Measurements from ENCODE around the gene GRIA1. TPM values are rescaled to one million over a fixed set of nuclear protein-coding genes. Genes with fewer than 3 reads are reported as not detected.

Gene GRIA1
- total and polyA plus RNA-seq, 2 of the 13 experiments (the other 11 are each of a cell fraction or from before 2014, with no cell fraction given): not detected

DNA sequence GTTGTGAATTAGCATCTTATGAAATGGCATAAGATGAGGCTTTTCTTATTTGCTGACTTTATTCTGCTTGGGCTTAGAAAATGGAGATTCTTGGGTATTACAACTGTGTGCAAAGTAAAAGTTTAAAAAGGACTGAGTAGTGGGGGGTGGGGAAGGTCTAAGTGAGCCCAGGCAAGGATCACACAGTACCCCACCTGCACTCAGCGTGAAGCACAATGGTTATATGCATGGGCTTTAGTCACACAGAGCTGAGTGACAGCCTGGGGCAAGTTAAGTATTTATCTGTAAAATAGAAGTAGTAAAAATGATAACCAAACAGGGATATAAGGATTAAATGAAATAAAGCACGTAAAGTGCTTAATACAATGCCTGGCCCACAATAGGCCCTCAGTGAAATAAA lies 300.9 kb downstream of the GRIA1 start:
- TF ChIP-seq RFX1 (IDR thresholded peaks at IDR 0.05): no peak
- TF ChIP-seq HDAC1 (CRISPR knock-in tag; IDR thresholded peaks at IDR 0.05): no peak
- TF ChIP-seq SP140L (CRISPR knock-in tag; IDR thresholded peaks at IDR 0.05; ENCODE audit: borderline replicate concordance): no peak
- no peak for TF ChIP-seq TCF12 (IDR thresholded peaks at IDR 0.05)
- no peak for TF ChIP-seq TCF12 (CRISPR knock-in tag; IDR thresholded peaks at IDR 0.05)
- no peak for TF ChIP-seq SMAD1 (CRISPR knock-in tag; IDR thresholded peaks at IDR 0.05; ENCODE audit: borderline replicate concordance, low read depth)
- TF ChIP-seq, protein P1, sequence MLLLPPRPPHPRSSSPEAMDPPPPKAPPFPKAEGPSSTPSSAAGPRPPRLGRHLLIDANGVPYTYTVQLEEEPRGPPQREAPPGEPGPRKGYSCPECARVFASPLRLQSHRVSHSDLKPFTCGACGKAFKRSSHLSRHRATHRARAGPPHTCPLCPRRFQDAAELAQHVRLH (CRISPR knock-in tag; IDR thresholded peaks at IDR 0.05; ENCODE audit: borderline replicate concordance, low read depth): no peak
- TF ChIP-seq, protein P2, sequence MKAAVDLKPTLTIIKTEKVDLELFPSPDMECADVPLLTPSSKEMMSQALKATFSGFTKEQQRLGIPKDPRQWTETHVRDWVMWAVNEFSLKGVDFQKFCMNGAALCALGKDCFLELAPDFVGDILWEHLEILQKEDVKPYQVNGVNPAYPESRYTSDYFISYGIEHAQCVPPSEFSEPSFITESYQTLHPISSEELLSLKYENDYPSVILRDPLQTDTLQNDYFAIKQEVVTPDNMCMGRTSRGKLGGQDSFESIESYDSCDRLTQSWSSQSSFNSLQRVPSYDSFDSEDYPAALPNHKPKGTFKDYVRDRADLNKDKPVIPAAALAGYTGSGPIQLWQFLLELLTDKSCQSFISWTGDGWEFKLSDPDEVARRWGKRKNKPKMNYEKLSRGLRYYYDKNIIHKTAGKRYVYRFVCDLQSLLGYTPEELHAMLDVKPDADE (CRISPR knock-in tag; IDR thresholded peaks at IDR 0.05): no peak
- no peak for TF ChIP-seq ZNF333 (CRISPR knock-in tag; IDR thresholded peaks at IDR 0.05; ENCODE audit: borderline replicate concordance)
- no peak for TF ChIP-seq SRSF1 (optimal IDR thresholded peaks at IDR 0.05; ENCODE audit: low read depth, low read length)
- TF ChIP-seq TMF1 (CRISPR knock-in tag; IDR thresholded peaks at IDR 0.05; ENCODE audit: low read depth): no peak
- TF ChIP-seq ZNF34 (CRISPR knock-in tag; IDR thresholded peaks at IDR 0.05; ENCODE audit: borderline replicate concordance): no peak
- no peak for TF ChIP-seq ZNF12 (CRISPR knock-in tag; IDR thresholded peaks at IDR 0.05)
- TF ChIP-seq, protein P3, sequence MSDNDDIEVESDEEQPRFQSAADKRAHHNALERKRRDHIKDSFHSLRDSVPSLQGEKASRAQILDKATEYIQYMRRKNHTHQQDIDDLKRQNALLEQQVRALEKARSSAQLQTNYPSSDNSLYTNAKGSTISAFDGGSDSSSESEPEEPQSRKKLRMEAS (IDR thresholded peaks at IDR 0.05): no peak
- FAIRE-seq (no peak), ATAC-seq (no peak), DNase-seq (ENCODE audit: low spot score) (no peak)
- Histone ChIP-seq H4K20me1 (ENCODE audit: insufficient read depth, low read length) (no peaks in the 10 kb centered on the region), H3K27me3 (ENCODE audit: control insufficient read depth in 1 of 2, insufficient read depth in 2 of 2, low read length in 2 of 2) (no peaks in the 10 kb centered on the region), H3K4me3 (replicated peaks in 1 of 3; ENCODE audit: insufficient read depth in 1 of 3, low read depth in 2 of 3, low read length in 3 of 3) (no peak overlapping the region), H3K4me2 (ENCODE audit: low read depth, low read length) (no peak overlapping the region), H2AFZ (ENCODE audit: low read length) (no peak overlapping the region), H3K9me3 (ENCODE audit: low read length) (no peaks in the 10 kb centered on the region), H3K27ac (ENCODE audit: extremely low read length, insufficient read depth, low read length) (no peak overlapping the region), H3K79me2 (ENCODE audit: insufficient read depth, low read length) (no peaks in the 10 kb centered on the region), H3K4me1 (ENCODE audit: insufficient read depth, low read length) (no peaks in the 10 kb centered on the region), H3K9ac (ENCODE audit: insufficient read depth, low read depth, low read length) (no peak overlapping the region), H3K36me3 (replicated peaks in 1 of 2; ENCODE audit: control insufficient read depth in 1 of 2, insufficient read depth in 2 of 2, low read length in 2 of 2) (no peaks in the 10 kb centered on the region)
- CTCF ChIA-PET (ENCODE audit: low intra/inter-chr PET ratio, low total read pairs): no interaction called here
- BruUV-seq (replicated peaks): no TSS peak
- 12% methylated on average over 2 of the region's 2 CpGs for WGBS (ENCODE audit: low lambda C conversion rate)
- intact Hi-C loops (cut with micrococcal nuclease; ENCODE audit: unreplicated experiment): no loop called here
- in situ Hi-C loops (cut with HindIII; ENCODE audit: extremely low pct_ligation_motif_present, low pct_unique_long_range_greater_than_20kb): no loop called here
- POLR2A ChIA-PET: no interaction called here
